NCI-H2029 treated with DMSO at 0.1 percent for 48 hours (cell line): ENCODE results near the gene SAMD13.
A peak's percentile ranks its signal among the peaks of the same experiment; 100 is the strongest.

Experiments
- DNase-seq: peaks from one replicate; lab custom pipeline; 2025; lab: John Stamatoyannopoulos, UW

The SAMD13 gene, protein sequence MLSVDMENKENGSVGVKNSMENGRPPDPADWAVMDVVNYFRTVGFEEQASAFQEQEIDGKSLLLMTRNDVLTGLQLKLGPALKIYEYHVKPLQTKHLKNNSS

DNA sequence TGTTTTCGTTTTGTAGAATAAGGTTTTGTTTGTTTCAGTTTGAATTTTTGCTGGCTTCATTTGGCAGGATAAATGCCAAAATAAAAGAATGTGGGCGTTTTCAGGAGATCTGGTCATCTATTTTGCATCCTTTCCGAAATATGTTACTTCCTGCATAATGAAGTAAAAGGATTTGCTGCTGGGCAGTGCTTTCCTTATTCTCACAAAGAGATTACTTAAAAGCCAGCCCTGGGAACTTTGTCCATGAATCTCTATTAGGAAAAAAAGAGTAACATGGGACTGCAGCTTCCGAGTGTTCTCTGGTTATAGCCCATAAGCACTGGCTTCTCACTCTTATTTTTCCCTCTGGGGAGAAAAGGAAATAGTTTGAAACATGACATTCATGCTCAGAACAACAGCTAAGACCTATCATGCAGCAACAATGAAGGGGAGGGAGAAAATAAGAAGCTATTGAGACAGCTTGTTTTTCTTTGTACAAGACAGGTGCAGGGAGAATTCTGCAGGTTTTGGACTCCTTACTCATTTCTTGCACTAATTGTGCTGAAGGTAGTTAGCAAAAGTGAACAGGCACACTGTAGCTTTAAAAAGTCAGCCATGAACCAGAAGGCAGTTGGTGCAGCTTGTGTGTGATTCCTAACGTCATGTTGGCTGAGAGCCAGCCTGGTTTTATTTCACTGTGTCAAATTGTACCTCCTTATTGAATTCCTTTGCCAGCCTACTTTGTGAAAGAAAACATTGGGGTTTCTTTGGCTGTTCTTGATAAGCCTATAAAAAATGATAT lies at the start of gene SAMD13:
TSS of gene SAMD13 (plus strand) at position 705 of the 781 bp plus-strand sequence. CDS start 1,527 bp downstream, outside the sequence.
- peak; percentile 86 for DNase-seq

DNA sequence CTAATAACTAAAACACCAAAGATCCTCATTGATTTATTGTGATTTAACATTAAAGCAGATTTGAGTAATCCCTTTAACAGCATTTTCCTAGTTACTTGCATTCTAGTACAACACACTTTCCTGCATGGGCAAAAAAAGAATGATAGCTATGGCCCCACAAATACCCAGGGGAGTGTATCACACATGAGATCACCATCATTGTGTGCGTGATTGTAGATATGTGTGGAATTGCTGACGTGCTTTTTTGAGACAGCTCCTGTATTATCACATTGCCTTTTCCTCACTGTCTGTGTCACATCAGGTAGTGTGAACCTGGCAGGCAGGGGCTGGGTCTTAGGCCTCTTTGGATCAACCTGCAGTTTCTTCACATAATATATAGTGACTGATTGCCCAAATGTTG lies 48.5 kb upstream of the SAMD13 start:
- no peak for DNase-seq

DNA sequence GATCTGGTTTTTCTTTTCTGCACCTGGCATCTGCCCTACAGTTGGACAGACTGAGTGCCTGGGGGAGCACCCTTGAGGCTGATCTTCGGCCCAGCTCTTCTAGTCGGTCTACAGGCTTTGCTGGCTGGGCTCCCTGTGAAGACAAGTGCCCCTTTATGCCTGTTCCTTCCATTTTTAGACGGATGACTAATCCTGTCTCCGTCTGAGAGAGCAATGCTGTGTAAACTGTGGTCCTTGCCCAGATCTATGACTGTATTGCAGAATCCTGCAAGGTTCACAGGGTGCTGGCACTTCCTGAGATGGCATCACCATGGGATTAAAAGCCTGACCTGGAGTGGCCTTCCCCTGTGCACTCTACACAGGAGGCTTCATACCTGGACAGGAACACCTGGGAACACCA lies 47.6 kb upstream of the SAMD13 start:
- DNase-seq: peak; percentile 88

DNA sequence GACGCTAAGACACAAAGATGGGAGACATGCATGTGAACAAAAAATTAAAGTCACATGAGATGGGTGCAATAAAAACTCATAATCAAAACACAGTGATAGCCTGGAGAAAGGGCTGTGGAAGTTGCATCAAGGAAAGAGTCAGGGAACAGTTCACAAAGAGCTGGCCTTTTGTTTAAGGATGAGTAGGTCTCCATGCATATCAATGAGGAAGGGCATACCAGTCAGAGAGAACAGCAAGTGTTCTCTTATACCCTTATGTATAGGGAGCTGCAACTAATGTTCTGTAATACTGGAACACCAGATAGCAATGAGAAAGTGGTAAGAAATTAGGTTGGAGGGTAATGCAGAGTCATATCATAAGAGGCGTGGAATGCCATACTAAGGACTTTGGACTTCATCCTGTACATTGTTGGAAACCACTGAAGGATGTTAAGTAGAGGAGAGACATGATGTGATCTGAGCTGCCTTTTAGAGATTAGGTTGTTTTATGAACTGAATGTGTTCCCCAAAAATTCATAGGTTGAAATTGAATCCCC lies 46.7 kb upstream of the SAMD13 start:
- DNase-seq: no peak

DNA sequence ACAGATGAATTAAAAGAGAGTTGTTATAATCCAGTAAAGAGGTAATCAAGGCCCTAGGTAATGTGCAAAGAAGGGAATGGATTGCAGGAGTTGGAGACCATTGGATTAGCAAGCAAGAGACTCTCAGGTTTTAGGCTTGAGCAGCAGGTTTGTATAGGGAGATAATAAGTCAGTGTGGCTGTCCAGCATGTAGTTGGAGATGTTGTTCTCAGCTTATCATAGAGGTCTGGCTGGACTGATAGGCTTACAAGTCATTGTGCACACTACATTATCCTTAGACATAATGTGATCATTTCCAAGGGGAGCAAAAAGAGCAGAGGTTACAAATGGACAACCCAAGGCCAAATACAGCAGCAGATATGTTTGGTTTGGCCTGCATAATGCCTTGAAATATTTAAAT lies 45.9 kb upstream of the SAMD13 start:
- DNase-seq: no peak

DNA sequence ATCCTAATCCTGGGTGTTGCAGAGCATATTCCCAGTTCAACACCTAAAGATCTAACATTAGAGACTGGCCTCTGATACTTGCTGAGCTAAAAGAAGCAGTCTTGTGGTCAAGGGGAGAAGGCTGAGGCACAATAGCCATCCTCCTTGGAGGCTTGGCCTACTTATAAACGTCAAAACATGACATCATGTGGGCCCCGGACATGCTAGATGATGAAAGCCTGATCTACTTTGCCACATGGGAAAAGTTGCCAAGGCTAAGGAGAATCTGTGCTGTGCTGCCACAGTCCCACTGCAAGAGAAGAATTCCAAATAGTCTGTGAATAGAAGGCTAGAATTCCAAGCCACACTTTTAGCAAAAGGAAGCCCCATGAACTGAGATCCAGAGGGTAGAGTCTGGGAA lies 43.9 kb upstream of the SAMD13 start:
- DNase-seq: no peak

DNA sequence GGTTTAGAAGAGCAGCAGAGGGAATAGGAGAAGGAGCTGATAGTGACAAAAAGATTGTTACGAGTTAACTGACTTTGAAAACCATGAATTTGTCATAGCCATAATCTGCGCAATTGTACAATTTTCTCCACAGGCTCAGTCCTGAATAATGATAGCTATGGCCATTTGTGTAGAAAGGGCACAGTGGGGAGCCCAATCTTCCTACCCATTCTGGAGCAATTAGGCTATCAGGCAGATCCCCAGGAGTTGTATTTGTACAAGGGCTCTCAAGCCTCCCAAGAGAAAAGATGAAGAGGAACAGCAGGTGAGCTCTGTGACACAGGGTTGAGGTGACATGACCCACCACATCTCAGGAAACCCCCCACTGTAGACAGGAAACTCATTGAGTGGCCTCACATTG lies 42.1 kb upstream of the SAMD13 start:
- no peak for DNase-seq

DNA sequence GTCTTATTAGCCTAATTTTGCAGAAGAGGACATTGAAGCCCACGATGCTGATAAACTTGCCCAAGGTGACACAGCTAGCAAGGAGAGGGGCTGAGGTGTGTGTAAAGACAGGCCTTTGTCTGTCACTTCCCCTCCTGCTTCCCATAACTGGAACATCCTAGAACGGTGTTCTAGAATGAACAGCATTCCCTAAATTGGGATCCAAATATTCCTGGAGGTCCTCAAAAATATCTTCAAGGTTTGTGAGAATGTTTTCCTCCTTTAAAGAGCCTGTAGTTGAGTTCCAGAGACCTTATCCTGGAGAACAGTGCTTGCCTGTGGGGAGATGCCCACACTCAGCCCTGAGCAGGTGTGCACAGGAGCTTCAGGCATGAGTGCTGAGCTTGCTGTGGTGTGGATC lies 41.5 kb upstream of the SAMD13 start:
- peak; percentile 65 for DNase-seq

DNA sequence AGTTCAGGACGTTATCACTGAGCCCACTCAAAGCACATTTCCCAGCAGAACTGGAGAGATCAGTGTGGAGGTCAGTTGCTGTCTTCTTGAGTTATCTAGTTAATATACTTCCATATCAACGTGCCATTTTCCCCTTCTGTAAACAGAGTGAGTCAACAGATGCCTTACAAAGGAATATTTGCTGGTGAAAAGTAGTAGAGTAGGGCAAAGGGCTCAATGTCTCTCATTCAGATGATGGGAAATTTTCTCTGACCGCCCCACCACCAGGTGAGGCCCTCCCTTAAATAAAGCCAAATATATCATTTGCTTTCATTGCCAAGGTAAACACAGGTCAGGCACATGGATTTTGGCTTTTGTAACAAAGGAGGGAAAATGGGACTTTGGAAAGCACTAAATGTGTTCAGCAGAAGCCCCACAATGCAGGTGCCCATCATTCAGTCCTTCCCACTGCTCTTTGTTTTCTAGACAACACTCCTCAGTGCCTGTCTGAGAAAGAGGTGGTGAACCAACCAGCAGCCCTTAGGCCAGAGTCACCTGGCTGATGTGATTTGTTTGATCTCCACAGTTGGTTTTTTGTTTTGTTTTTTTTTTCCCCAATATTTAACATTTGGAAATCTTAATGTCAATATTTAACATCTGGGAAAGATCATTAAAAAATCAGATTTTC lies 40.5 kb upstream of the SAMD13 start:
- peak; percentile 94 for DNase-seq

DNA sequence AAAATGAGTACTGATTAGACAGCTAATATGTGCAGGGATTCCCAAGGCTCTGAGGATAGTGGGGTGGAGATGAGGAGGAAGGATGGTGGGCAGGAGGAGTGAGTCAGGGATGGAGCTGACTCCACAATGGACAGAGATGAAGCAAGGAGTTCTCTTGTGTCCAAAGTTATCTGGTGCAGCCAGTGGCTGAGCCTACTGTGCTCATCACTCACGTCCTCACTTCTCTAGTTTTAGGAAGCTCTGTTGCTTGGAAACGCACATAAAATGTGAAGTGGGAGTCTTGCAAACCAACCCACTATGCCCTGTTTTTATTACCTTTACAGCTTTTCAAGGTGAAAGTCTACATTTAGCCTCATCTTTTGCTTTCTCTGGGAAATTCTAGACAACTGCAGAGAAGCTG lies 36.5 kb upstream of the SAMD13 start:
- no peak for DNase-seq

DNA sequence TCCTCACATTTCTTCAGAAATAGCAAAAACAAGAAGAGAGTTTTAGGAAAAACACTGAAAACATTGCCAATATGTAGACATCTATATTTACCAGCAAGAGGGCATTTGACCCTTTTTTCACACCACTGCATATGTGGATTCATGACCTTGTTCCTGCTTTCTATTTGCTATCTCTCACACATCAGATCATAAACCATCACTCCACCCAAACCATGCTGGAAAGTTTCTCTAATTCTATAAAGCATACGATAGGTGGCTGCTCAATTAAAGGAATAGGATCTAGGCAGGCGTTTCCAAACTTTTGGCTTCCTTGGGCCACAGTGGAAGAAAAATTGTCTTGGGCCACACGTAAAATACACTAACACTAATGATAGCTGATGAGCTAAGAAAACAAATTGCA lies 35.6 kb upstream of the SAMD13 start:
- DNase-seq: no peak

DNA sequence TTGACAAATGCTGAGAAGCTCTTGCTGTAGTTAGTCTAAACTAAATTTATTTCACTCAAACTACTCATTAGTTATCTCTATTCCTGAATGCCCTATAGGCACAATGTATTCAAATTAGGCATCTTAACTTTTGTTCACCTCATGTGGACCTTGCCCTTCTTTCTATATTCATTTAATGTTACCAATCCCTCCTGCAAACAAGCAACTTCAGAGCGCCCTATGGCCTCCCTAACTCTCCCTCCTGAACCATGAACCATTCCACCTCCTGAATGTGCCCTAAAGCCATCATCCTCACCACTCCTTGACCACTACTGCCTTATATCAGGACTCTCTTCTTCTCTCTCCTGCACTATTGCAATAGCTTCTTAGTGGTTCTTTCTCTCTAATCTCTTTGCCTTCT lies 34.8 kb upstream of the SAMD13 start:
- DNase-seq: no peak

DNA sequence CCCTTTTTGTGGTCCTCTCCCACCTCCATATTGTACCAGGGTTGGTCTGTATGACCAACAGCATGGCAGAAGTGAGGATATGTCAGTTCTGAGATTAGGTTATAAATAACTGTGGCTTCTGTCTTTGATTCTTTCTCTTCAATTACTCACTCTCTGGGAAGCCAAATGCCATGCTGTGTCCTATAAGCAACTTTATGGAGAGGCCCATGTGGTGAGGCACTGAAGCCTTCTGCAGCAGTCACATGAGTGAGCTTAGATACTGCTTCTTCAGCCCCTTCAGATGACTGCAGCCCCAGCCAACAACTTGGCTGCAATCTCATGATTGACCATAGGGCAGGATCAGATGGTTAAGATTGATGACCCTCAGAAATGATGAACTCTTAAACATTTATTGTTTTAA lies 34.0 kb upstream of the SAMD13 start:
- DNase-seq: no peak

DNA sequence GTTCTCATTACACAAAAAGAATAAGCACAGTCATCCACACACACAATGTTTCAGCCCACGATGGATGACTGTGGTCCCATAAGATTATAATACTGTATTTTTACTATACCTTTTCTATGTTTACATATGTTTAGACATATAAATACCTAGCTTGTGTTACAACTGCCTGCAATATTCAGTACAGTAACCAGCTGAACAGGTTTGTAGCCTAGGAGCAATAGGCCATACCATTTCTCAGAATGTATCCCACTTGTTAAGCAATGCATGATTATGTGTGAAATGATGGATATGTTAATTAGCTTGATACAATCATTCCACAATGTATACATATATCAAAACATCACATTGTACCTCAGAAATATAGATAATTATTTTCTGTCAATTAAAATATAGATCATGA lies 33.2 kb upstream of the SAMD13 start:
- DNase-seq: no peak

DNA sequence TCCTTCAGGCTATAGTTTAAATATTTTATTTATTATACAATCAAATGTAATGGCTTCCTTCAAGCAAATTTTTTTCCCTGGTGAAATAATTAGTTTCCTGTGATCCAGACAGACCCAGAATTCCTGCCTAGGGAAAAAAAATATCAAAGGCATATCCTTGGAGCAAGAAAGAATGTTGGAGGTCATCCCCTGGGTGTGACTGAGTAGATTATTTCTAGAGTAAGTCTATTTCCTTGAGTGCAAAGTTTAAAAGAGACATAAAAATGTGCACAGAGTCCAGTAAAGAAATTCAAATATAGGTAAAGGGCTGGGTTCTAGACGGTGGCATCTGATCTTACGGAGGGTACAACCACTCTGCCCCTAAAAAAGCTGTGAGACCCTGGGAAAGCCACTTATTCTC lies 32.2 kb upstream of the SAMD13 start:
- no peak for DNase-seq

DNA sequence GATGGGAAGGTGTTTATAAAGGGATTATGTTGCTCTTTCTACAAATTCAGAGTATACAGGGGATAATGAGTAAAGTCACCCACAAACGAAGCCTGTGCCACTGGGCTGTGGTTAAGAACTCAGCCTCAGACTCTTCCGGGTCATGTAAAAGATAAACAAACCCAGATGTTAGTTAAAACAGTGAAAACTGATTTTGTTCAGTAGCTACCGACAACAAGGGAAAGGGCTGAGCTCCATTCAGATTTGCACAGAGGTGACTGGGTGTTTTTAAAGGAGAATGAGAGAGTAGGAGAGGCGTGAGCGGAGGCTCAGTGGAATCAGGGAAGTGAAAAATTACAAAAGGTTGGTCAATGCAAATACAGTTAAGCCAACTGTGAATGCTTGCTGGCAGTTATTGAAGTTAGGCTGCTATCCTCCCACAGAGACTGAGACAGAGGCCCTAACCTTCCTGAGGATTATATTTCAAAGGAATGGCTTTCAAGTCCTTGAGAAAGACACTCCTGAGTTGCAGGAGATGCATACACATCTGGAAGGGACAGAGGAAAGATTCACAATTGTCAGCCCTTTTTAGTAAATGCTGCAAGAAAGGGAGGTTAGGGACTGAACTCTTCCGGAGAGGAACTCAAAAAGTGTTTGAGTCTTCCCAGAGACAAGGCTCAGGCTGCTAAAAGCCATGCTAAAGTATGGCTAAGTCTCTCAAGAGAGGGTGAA lies 29.9 kb upstream of the SAMD13 start:
- peak; percentile 70 for DNase-seq

DNA sequence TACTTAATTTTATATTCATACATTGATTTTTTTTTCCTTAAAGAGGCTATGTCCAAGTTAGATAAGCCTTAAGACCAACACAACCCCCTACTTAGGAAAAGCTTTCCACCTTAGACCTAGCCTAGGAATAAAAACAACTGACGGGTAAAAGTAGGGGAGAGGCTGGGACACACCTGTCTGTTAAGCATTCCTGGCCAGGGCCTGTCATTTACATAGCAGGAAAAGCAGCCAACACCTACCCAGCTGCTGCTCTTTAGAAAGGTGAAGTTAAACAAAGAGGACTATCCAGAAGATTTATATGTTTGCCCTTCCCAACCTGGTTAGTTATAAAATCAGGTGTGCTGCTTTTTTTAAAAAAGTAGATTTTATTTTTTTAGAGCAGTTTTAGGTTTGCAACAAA lies 29.1 kb upstream of the SAMD13 start:
- peak; percentile 87 for DNase-seq

DNA sequence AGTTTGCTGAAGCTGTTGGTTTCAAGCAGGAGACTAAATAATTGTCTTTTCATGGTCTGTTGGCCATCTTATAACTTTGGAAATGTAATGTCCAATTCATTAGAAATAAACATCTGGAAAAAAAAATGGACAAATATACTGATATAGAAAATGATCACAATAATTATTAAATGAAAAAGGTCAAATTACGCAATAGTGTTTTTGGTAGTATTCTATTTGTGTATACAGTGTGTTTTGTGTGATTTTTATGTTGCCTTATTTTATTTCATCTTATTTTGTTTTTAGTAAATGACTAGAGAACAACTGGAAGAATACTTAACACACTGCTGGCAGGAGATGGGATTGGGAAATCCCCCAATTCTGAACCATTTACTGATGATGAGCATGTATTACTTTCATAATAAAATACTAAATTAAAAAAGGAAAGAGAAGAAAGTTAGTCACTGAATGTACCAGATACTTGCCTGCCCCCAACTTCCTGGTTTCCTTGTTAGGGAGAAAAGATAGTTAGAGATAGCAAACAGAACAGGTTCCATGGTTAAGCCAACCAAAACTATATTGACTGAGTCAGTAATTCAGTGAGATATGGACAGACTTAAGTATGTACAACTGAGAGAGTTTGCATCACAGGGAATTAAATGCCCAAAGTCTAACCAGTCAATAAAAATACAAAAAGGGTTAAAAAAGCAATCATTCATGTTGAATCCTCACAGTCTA lies 24.0 kb upstream of the SAMD13 start:
- no peak for DNase-seq

DNA sequence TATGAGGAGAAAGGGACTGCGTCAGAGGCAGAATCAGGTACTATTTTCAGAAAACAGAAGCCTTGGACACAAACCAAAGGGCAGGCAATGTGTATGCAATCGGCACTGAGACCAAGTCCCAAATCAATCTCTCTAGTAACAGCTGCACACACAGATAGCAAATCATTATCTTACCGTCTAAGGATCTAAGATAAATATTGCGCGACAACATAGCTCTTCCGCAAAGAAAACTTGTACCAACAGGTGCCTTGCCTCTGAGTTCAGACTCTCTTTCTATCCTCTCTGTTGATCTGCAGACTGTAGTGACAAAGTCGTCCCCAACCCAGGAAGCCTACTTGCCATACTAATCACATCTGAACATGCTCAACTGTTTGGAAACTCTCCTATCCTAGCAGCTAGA lies 22.6 kb upstream of the SAMD13 start:
- DNase-seq: no peak

DNA sequence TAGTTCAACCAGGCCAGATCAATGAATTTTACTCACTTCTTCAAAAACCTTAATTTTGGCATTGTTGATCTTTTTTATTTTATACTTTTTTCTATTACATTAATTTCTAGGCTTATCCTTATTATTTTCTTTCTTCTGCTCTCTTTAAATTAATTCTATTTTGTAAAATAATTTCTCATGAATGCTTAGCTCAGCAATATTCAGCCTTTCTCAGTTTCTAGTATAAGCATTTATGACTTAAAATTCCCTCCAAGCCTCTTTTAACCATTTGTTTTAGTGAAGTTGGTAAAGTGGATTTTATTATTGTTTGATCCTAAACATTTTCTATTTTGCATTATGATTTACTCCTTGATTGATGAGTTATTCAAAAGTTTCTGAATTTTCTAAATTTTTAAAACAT lies 20.6 kb upstream of the SAMD13 start:
- no peak for DNase-seq

DNA sequence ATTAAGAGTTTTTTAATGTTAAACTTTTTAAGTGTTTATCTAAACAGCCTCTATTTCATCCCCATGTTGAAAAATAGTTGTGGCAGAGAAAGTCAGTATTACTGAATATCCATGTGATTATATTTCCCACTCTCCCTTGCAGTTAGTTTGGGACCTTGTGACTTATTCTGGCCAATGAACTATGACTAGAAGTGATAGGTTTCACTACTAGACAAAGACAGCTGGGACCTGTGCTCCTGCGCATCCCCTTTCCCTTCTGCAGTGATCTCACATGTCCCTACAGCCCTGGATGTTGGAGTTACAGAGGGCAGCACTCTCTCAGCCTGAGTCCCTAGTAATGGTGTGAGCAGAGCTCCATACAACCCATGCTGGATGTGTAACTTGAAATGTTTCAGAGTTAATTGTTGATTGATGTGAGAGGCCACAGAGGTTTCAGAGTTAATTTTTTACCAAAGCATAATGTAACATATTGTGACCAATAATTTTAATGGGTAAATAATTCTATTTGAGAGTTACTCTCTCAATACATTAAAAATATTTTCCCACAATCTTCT lies 18.7 kb upstream of the SAMD13 start:
- no peak for DNase-seq

DNA sequence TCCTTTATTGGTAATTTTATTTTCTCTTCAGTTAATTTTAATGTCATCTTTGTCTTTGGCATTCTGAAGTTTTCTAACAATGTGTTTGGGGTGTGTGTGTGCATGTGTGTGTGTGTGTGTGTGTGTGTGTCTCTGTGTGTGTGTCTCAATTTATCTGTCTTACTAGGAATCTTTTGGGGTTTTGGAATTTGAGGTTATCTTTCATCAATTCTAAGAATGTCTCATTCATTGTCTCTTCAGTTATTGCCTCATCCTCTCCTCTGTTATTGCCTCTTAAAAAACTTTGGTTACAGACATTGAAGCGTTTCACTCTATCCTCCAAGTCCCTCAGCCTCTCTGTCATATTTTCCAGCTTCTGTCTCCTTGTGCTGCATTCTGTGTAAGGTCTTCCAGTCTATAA lies 18.1 kb upstream of the SAMD13 start:
- DNase-seq: no peak
